Stimulated activated naive CD8-positive, alpha-beta T cell treated with anti-CD3 and anti-CD28 coated beads, Interleukin-15, amount 100 ng/mL, for 72 hours (primary cell): ENCODE results near the gene IGSF3.

Experiments
- ATAC-seq: fragments of 150-1000 bp; cut with Tn5 transposase; 2 replicates; pipeline ENCODE4 v1.10.0; 2021; ENCODE audit warnings: mild to moderate bottlenecking, moderate library complexity
- DNase-seq, 2 donors: peaks; one replicate each; pipeline ENCODE4 v3.0.0; 2021 to 2022
- H3K27ac Mint-ChIP-seq, 2 donors: one replicate each; pipeline ENCODE4 v1.8.0; 2022; ENCODE audit warnings: mild to moderate bottlenecking in 2 of 2, mixed read lengths in 2 of 2, moderate library complexity in 2 of 2
- H3K27me3 Mint-ChIP-seq: one replicate; pipeline ENCODE4 v1.8.0; 2022; ENCODE audit warnings: mixed read lengths
- H3K4me1 Mint-ChIP-seq: one replicate; pipeline ENCODE4 v1.8.0; 2022; ENCODE audit warnings: mild to moderate bottlenecking, mixed read lengths
- H3K4me3 Mint-ChIP-seq, 2 donors: one replicate each; pipeline ENCODE4 v1.8.0; 2022; ENCODE audit warnings: mild to moderate bottlenecking in 2 of 2, mixed read lengths in 2 of 2, moderate library complexity in 1 of 2
- H3K9me3 Mint-ChIP-seq, 2 donors: one replicate each; pipeline ENCODE4 v1.8.0; 2022; ENCODE audit warnings: mixed read lengths in 2 of 2

IGSF3 gene

GRCh38 chr1:116560704-116561490 is 106.6 kb downstream of the IGSF3 start:
- ATAC-seq, result no peak
- H3K4me3 Mint-ChIP-seq, result no peak overlapping the region
- peaks cover 15 to 25% of the 10 kb centered on the region in 2 donors for H3K9me3 Mint-ChIP-seq
- H3K27me3 Mint-ChIP-seq, result no peaks in the 10 kb centered on the region
- H3K4me1 Mint-ChIP-seq, result peaks cover 70% of the 10 kb centered on the region
- no peak overlapping the region for H3K27ac Mint-ChIP-seq
- no peak for DNase-seq

GRCh38 chr1:116559304-116559761 is 108.2 kb downstream of the IGSF3 start:
- ATAC-seq (no peak), DNase-seq (no peak)
- Mint-ChIP-seq H3K4me1 (peaks cover 70% of the 10 kb centered on the region), H3K9me3 (peaks cover 13 to 16% of the 10 kb centered on the region in 2 donors), H3K4me3 (peak overlapping the region in 1 of 2 donors; percentile 16), H3K27ac (peak overlapping the region in 1 of 2 donors; percentile 72), H3K27me3 (no peaks in the 10 kb centered on the region)

DNA sequence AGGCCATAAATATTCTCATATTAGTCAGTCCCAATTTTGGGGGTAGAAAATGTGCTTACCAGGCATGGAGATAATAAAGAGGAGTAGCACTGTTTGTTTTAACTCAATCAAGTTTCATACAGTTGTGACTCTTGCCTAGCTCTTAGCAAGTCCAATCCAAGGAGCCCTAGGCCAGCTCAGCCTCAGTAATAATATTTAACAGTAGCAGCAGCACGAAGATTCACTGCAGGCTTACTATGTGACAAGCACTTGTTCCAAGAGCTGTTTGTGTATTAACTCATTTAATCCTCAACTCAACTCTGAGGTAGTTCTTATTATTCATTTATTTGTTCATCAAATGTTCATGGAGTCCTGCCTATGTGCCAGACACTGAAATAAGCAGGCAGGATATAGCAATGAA is 109.0 kb downstream of the IGSF3 start:
- H3K4me1 Mint-ChIP-seq, result peaks cover 70% of the 10 kb centered on the region

GRCh38 chr1:116558140-116558549 is 109.4 kb downstream of the IGSF3 start:
- peak overlapping the region in 1 of 2 donors; percentile 45 for H3K4me3 Mint-ChIP-seq
- H3K4me1 Mint-ChIP-seq, result peaks cover 75% of the 10 kb centered on the region
- DNase-seq, result peak in 1 of 2 donors; percentile 29
- peak; percentile 54 for ATAC-seq
- H3K27ac Mint-ChIP-seq, result peak overlapping the region in 1 of 2 donors; percentile 41
- H3K27me3 Mint-ChIP-seq, result no peaks in the 10 kb centered on the region
- peaks cover 6 to 8% of the 10 kb centered on the region in 2 donors for H3K9me3 Mint-ChIP-seq

More for the DNA sequence above, 109.0 kb downstream of the IGSF3 start:
- Mint-ChIP-seq H3K9me3 (peaks cover 8 to 10% of the 10 kb centered on the region in 2 donors), H3K4me3 (no peak overlapping the region), H3K27ac (peak overlapping the region in 1 of 2 donors; percentile 29), H3K27me3 (no peaks in the 10 kb centered on the region)
- DNase-seq (no peak), ATAC-seq (no peak)

DNA sequence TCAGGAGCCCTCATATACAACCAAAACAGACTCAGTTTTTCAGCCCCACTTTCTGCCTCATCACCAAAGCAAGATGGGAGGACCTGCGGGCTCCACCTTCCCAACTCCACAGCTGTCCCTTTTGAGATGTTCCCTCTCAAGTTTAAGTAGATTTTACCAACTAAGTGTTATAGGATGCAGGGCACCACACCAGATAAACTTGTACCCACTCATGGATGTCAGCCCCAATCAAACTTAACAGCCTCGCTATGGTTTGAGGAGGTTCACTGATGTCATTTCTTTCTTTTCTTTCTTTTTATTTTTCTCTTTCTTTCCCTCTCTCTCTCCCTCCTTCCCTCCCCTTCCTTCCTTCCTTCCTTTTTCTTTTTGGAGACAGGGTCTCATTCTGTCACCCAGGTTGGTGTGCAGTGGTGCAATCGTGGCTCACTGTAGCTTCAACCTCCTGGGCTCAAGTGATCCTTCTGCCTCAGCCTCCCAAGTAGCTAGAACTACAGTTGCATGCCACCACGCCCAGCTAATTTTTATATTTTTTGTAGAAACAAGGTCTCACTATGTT is 110.1 kb downstream of the IGSF3 start:
- Mint-ChIP-seq H3K4me3 (peak overlapping the region in 1 of 2 donors; percentile 45), H3K9me3 (peaks cover 0 to 2% of the 10 kb centered on the region in 2 donors), H3K27me3 (no peaks in the 10 kb centered on the region), H3K27ac (peak overlapping the region in 1 of 2 donors; percentile 41), H3K4me1 (peaks cover 74% of the 10 kb centered on the region)
- no peak for ATAC-seq
- DNase-seq, result no peak

- H3K9me3 Mint-ChIP-seq, result no peaks in the 10 kb centered on the region
- no peaks in the 10 kb centered on the region for H3K27me3 Mint-ChIP-seq
- peaks cover 79% of the 10 kb centered on the region for H3K4me1 Mint-ChIP-seq
- peak overlapping the region in 1 of 2 donors; percentile 83 for H3K27ac Mint-ChIP-seq
- DNase-seq, result peak; percentile 38 to 84
- H3K4me3 Mint-ChIP-seq, result peak overlapping the region in 1 of 2 donors; percentile 49
- peak; percentile 98 for ATAC-seq
Observed at GRCh38 chr1:116556289-116557006, 111.1 kb downstream of the IGSF3 start.

- H3K9me3 Mint-ChIP-seq, result no peaks in the 10 kb centered on the region
- no peak for ATAC-seq
- no peak for DNase-seq
- no peaks in the 10 kb centered on the region for H3K27me3 Mint-ChIP-seq
- no peak overlapping the region for H3K27ac Mint-ChIP-seq
- H3K4me1 Mint-ChIP-seq, result peaks cover 69% of the 10 kb centered on the region
- no peak overlapping the region for H3K4me3 Mint-ChIP-seq
Observed at GRCh38 chr1:116554924-116555323, 112.6 kb downstream of the IGSF3 start.

DNA sequence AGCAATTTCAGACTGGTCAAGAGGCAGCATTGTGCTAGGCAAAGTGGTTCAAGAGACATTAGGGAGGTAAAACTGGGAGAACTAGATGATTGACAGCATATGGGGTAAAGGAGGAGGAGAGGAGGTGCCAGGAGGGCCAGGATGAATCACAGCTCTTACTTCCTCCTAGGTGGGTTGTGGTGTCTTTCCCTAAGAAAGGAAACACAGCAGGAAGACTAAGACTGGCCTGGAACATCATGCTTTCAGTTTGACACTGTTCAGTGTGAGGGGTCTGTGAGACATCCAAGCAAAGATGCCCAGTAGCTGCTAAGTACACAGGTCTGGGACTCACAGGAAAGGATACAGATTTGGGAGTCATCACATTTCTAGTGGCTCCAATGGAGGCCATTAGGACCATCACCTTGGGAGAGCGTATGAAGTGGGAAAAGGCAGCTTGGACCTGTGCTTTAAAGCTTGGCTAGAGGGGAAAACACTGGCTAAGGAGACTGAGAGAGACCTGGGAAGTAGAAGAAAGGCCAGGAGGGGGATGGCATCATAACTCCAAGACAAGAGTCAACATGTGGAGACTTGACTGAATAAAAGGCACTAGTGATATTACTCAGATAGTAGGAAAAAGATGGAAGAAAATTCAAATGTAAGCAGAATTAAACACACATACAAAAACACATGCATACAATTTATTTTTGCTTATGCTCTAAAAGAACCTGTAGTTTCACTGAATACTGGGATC is 114.0 kb downstream of the IGSF3 start:
- DNase-seq (no peak), ATAC-seq (no peak)
- Mint-ChIP-seq H3K4me3 (no peak overlapping the region), H3K4me1 (peaks cover 56% of the 10 kb centered on the region), H3K27ac (no peak overlapping the region), H3K27me3 (no peaks in the 10 kb centered on the region), H3K9me3 (no peaks in the 10 kb centered on the region)

GRCh38 chr1:116546354-116546977 is 121.1 kb downstream of the IGSF3 start:
- Mint-ChIP-seq H3K4me3 (peak overlapping the region; percentile 6 to 23), H3K27me3 (no peaks in the 10 kb centered on the region), H3K27ac (no peak overlapping the region), H3K4me1 (peaks cover 36% of the 10 kb centered on the region), H3K9me3 (no peaks in the 10 kb centered on the region)
- DNase-seq (no peak), ATAC-seq (no peak)

GRCh38 chr1:116545359-116545705 is 122.2 kb downstream of the IGSF3 start:
- peaks cover 37% of the 10 kb centered on the region for H3K4me1 Mint-ChIP-seq
- no peaks in the 10 kb centered on the region for H3K9me3 Mint-ChIP-seq
- H3K27ac Mint-ChIP-seq, result peak overlapping the region; percentile 75 to 94
- peak overlapping the region; percentile 72 to 84 for H3K4me3 Mint-ChIP-seq
- ATAC-seq (peak; percentile 42), DNase-seq (no peak)
- H3K27me3 Mint-ChIP-seq, result no peaks in the 10 kb centered on the region

DNA sequence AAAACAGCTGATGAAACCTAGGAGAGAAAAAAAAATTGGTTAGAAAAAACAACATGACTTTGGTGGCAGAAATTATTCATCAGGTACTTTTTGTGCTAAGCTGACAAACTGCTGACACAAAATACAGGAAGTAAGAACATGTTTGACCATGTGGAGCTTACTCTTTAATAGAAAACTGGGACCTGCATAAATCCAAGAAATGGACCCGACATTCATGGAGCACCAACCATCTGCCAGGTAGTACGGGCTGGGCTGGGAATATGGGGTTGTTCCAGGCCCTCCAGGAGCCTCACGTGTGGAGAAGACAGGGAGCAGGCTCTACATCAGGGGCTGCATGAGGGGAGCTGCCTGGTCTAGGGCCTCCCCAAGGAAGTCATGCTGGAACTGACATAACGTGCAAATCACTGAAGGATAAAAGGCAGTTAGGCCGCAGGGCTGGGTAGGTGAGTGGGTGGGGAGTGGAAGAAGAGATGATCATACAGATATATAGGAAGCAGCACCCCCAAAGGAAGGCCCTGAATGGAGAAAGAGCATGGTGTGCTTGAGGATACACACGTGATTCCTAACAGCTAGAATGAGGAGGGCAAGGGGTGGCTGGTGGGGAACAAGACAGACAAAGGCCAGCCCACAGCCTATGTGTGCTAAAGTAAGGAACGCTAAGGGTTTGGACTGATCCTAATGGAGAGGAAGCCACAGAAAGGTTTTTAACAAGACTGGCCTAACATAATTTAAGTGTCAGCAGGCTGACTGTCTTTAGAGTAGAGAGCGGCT is 122.8 kb downstream of the IGSF3 start:
- DNase-seq (peak in 1 of 2 donors; percentile 26), ATAC-seq (peak; percentile 77)
- Mint-ChIP-seq H3K4me1 (peaks cover 43% of the 10 kb centered on the region), H3K27ac (peak overlapping the region; percentile 75 to 94), H3K4me3 (peak overlapping the region; percentile 72 to 84), H3K27me3 (no peaks in the 10 kb centered on the region), H3K9me3 (no peaks in the 10 kb centered on the region)

DNA sequence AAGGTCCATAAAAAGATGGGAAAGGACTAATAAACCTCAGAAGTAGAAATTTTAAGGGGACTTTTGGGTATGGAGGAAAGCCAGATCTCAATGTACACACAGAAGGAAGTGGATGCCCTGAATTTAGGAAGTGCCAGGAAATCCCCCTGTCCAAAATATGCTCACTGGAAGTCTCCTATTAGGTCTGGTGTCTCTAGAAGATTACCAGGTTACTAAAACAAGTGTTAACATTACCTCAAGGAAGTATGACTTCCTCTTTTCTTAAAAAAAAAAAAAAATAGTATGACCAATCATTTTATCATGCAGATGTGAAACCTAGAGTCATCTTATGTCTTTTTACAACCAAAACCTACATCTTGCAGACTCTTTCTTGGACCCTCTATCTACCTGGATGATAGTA is 127.4 kb downstream of the IGSF3 start:
- H3K27me3 Mint-ChIP-seq, result no peaks in the 10 kb centered on the region
- H3K27ac Mint-ChIP-seq, result peak overlapping the region in 1 of 2 donors; percentile 64
- H3K4me1 Mint-ChIP-seq, result peaks cover 49% of the 10 kb centered on the region
- no peak for DNase-seq
- no peak for ATAC-seq
- no peaks in the 10 kb centered on the region for H3K9me3 Mint-ChIP-seq
- peak overlapping the region in 1 of 2 donors; percentile 3 for H3K4me3 Mint-ChIP-seq

DNA sequence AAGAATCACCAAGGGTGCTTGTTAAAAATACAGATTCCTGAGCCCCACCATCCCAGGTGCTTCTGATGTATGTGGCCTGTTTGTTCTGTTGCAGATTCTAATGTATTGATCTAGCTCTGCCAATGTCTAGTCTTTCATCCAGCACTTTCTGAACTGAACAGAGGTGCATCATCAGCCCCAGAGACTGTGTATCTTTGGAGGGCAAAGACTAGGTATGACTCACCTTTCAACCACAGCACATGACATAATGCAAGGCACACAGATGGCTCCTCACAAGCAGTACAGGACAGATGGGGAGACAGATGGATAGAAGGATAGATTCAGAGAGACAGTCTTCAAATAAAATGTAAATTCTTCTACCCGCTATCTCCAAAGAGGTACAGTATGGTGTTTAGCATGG is 129.0 kb downstream of the IGSF3 start:
- Mint-ChIP-seq H3K9me3 (no peaks in the 10 kb centered on the region), H3K4me3 (no peak overlapping the region), H3K27me3 (no peaks in the 10 kb centered on the region), H3K27ac (no peak overlapping the region), H3K4me1 (peaks cover 37% of the 10 kb centered on the region)
- ATAC-seq (peak; percentile 100), DNase-seq (peak; percentile 44 to 54)

DNA sequence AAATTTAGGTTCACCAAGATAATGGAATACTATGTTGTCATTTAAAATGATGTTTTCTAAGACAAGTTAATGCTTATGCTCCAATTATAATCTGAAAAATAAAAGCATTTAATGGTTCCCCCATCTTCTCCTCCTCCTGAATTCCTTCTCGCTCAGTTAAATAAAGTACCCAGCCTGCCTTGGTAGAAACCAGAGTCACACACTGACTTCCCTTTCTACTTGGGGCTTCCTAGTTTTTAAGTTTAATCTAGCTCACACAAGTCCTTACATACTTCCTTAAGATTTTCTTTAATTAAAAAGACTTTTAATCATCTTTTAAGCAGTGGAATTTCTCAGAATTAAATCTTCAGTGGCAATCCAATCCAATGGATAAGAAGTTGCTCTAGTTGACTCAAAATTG is 129.6 kb downstream of the IGSF3 start:
- Mint-ChIP-seq H3K4me1 (peaks cover 32% of the 10 kb centered on the region), H3K27ac (no peak overlapping the region), H3K9me3 (no peaks in the 10 kb centered on the region), H3K27me3 (no peaks in the 10 kb centered on the region), H3K4me3 (no peak overlapping the region)
- DNase-seq (no peak), ATAC-seq (no peak)
